Neuronal stem cell (in vitro differentiated cells): ENCODE measurements around the gene ADARB1.
"Not testable (repeated sequence)": the region's sequence is repeated elsewhere in the genome, so short reads cannot be mapped to it uniquely, and the experiment has no call there.

Source experiments
- DNase-seq: peaks from one replicate; pipeline ENCODE4 v3.0.0-alpha.2; 2013; ENCODE audit warnings: low spot score
- H2AFZ ChIP-seq: one replicate; pipeline ENCODE4 v1.6.1; 2013; ENCODE audit warnings: mild to moderate bottlenecking, low read length, inconsistent platforms
- H2AK5ac ChIP-seq: 2 replicates; pipeline ENCODE4 v1.6.1; 2013; ENCODE audit warnings: low read depth, mild to moderate bottlenecking, inconsistent platforms, low read length, moderate library complexity, mixed read lengths
- H2BK120ac ChIP-seq: 2 replicates; pipeline ENCODE4 v1.6.1; 2013; ENCODE audit warnings: low read depth, mild to moderate bottlenecking, inconsistent platforms, low read length, moderate library complexity, mixed read lengths
- H2BK12ac ChIP-seq: one replicate; pipeline ENCODE4 v1.6.1; 2013; ENCODE audit warnings: low read length, inconsistent platforms
- H2BK15ac ChIP-seq: 2 replicates; pipeline ENCODE4 v1.6.1; 2013; ENCODE audit warnings: mild to moderate bottlenecking, low read length, inconsistent platforms, mixed read lengths
- H2BK5ac ChIP-seq: one replicate; pipeline ENCODE4 v1.6.1; 2013; ENCODE audit warnings: inconsistent platforms, mild to moderate bottlenecking, low read length, moderate library complexity
- H3K14ac ChIP-seq: one replicate; pipeline ENCODE4 v1.6.1; 2013; ENCODE audit warnings: low read length, inconsistent platforms
- H3K18ac ChIP-seq: 2 replicates; pipeline ENCODE4 v1.6.1; 2013; ENCODE audit warnings: low read length, inconsistent platforms
- H3K23ac ChIP-seq: 2 replicates; pipeline ENCODE4 v1.6.1; 2013; ENCODE audit warnings: low read depth, mild to moderate bottlenecking, mixed read lengths, low read length, inconsistent platforms; ENCODE audit not compliant: poor library complexity
- H3K27ac ChIP-seq: replicated peaks from 3 replicates; pipeline ENCODE4 v1.5.1; 2013; ENCODE audit warnings: low read length, inconsistent platforms
- H3K27me3 ChIP-seq, 3 experiments: 2 replicates each; pipeline ENCODE4 v1.6.1; 2013; ENCODE audit warnings: low read length in 3 of 3, mild to moderate bottlenecking in 2 of 3, inconsistent platforms in 1 of 3, low read depth in 1 of 3, mixed read lengths in 1 of 3, moderate library complexity in 1 of 3; ENCODE audit not compliant: control insufficient read depth in 3 of 3, insufficient read depth in 3 of 3
- H3K36me3 ChIP-seq, 2 donors: replicated peaks in 1 of 2; 2 replicates each; pipeline ENCODE4 v1.6.1; 2013; ENCODE audit warnings: low read length in 2 of 2; ENCODE audit not compliant: control insufficient read depth in 2 of 2, insufficient read depth in 2 of 2
- H3K4ac ChIP-seq: 2 replicates; pipeline ENCODE4 v1.6.1; 2013; ENCODE audit warnings: inconsistent platforms, mild to moderate bottlenecking, low read length, moderate library complexity
- H3K4me1 ChIP-seq, 2 donors: 1 replicate in 1 of 2; 2 replicates in 1 of 2; pipeline ENCODE4 v1.6.1; 2013; ENCODE audit warnings: low read length in 2 of 2, low read depth in 1 of 2; ENCODE audit not compliant: control insufficient read depth in 2 of 2, insufficient read depth in 1 of 2
- H3K4me2 ChIP-seq: one replicate; pipeline ENCODE4 v1.6.1; 2013; ENCODE audit warnings: mild to moderate bottlenecking, low read length, inconsistent platforms; ENCODE audit not compliant: insufficient read depth, poor library complexity, severe bottlenecking
- H3K4me3 ChIP-seq, 2 donors: 2 replicates each; pipeline ENCODE4 v1.5.1; 2013; ENCODE audit warnings: low read length in 2 of 2, mild to moderate bottlenecking in 2 of 2, inconsistent platforms in 1 of 2, moderate library complexity in 1 of 2
- H3K79me1 ChIP-seq: one replicate; pipeline ENCODE4 v1.6.1; 2013; ENCODE audit warnings: low read depth, mild to moderate bottlenecking, inconsistent platforms, low read length, moderate library complexity
- H3K9ac ChIP-seq: one replicate; pipeline ENCODE4 v1.6.1; 2013; ENCODE audit warnings: mild to moderate bottlenecking, low read depth, low read length, inconsistent platforms; ENCODE audit not compliant: poor library complexity
- H3K9me3 ChIP-seq, 2 donors: replicated peaks in 1 of 2; 2 replicates each; pipeline versions ENCODE3 to v1.6.1; 2013; ENCODE audit warnings: low read length in 2 of 2, mild to moderate bottlenecking in 2 of 2, inconsistent platforms in 1 of 2, low read depth in 1 of 2, mixed read lengths in 1 of 2, moderate library complexity in 1 of 2; ENCODE audit not compliant: control insufficient read depth in 2 of 2, insufficient read depth in 1 of 2
- H4K8ac ChIP-seq: one replicate; pipeline ENCODE4 v1.6.1; 2013; ENCODE audit warnings: low read depth, mild to moderate bottlenecking, inconsistent platforms, low read length, moderate library complexity
- H4K91ac ChIP-seq: one replicate; pipeline ENCODE4 v1.6.1; 2013; ENCODE audit warnings: low read length, low read depth, mild to moderate bottlenecking, inconsistent platforms; ENCODE audit not compliant: poor library complexity
- whole genome bisulfite sequencing, 2 donors: extraction: QIAGEN DNeasy Blood & Tissue Kit; methylation state at CpG; one replicate each; pipeline ENCODE4 v1.1.7; 2013; ENCODE audit warnings: missing lambda C conversion rate in 2 of 2, mixed read lengths in 1 of 2; ENCODE audit not compliant: insufficient read length in 2 of 2, insufficient replicate concordance in 1 of 2; ENCODE audit errors: extremely low coverage in 2 of 2; 5-methylcytosine and 5-hydroxymethylcytosine counted together

ADARB1 gene

GRCh38 chr21:45027241-45028196, 46.9 kb upstream of the ADARB1 start:
- H3K4me1 ChIP-seq, result peaks cover 26 to 36% of the 10 kb centered on the region in 2 donors
- H2BK15ac ChIP-seq, result peak overlapping the region; percentile 45
- H3K14ac ChIP-seq, result peak overlapping the region; percentile 64
- H3K9ac ChIP-seq, result peak overlapping the region; percentile 38
- peak overlapping the region; percentile 71 for H2AK5ac ChIP-seq
- H2AFZ ChIP-seq, result no peak overlapping the region
- H4K8ac ChIP-seq, result peak overlapping the region; percentile 48
- WGBS, 2 donors, result no CpG with 5 or more reads among the region's 21 CpGs
- H2BK5ac ChIP-seq, result no peak overlapping the region
- no peak overlapping the region for H2BK120ac ChIP-seq
- peaks cover 0 to 4% of the 10 kb centered on the region in 2 donors for H3K9me3 ChIP-seq
- H3K4ac ChIP-seq, result no peak overlapping the region
- no peaks in the 10 kb centered on the region for H3K79me1 ChIP-seq
- peaks cover 0 to 48% (median 0%) of the 10 kb centered on the region in 3 experiments for H3K27me3 ChIP-seq
- peak overlapping the region; percentile 77 for H3K18ac ChIP-seq
- H3K4me2 ChIP-seq, result no peak overlapping the region
- no peak overlapping the region for H4K91ac ChIP-seq
- DNase-seq, result no peak
- H3K4me3 ChIP-seq, result no peak overlapping the region
- peak overlapping the region; percentile 5 for H3K23ac ChIP-seq
- H2BK12ac ChIP-seq, result peak overlapping the region; percentile 35
- no peak overlapping the region for H3K27ac ChIP-seq
- no peaks in the 10 kb centered on the region for H3K36me3 ChIP-seq

GRCh38 chr21:45028645-45029044, 45.7 kb upstream of the ADARB1 start:
- H3K9ac ChIP-seq, H2AK5ac ChIP-seq, H3K14ac ChIP-seq, H2BK120ac ChIP-seq, H2BK12ac ChIP-seq, H3K18ac ChIP-seq, DNase-seq, H3K4ac ChIP-seq, H3K36me3 ChIP-seq, H4K8ac ChIP-seq, H2BK15ac ChIP-seq, H4K91ac ChIP-seq, H3K79me1 ChIP-seq, H3K9me3 ChIP-seq, H3K27ac ChIP-seq, H2AFZ ChIP-seq, H3K23ac ChIP-seq, H3K4me3 ChIP-seq, H3K4me2 ChIP-seq, H2BK5ac ChIP-seq: not testable (repeated sequence)
- Histone ChIP-seq H3K4me1 (peaks cover 26 to 36% of the 10 kb centered on the region in 2 donors), H3K27me3 (peaks cover 0 to 52% (median 0%) of the 10 kb centered on the region in 3 experiments)
- no CpG with 5 or more reads among the region's 12 CpGs for WGBS, 2 donors

GRCh38 chr21:45029298-45029947, 45.0 kb upstream of the ADARB1 start:
- WGBS, 2 donors, result no CpG with 5 or more reads among the region's 14 CpGs
- Histone ChIP-seq H3K36me3 (no peaks in the 10 kb centered on the region), H2BK12ac (no peak overlapping the region), H3K9me3 (peaks cover 0 to 3% of the 10 kb centered on the region in 2 donors), H3K79me1 (no peaks in the 10 kb centered on the region), H2AK5ac (peak overlapping the region; percentile 20), H3K9ac (peak overlapping the region; percentile 50), H3K27me3 (peaks cover 0 to 59% (median 0%) of the 10 kb centered on the region in 3 experiments), H3K4ac (no peak overlapping the region), H4K91ac (no peak overlapping the region), H2BK15ac (peak overlapping the region; percentile 62), H2BK5ac (no peak overlapping the region), H3K18ac (peak overlapping the region; percentile 94), H3K4me2 (peak overlapping the region; percentile 56), H3K23ac (peak overlapping the region; percentile 83), H3K14ac (peak overlapping the region; percentile 89), H4K8ac (no peak overlapping the region), H3K27ac (peak overlapping the region; percentile 5), H3K4me1 (peaks cover 26 to 36% of the 10 kb centered on the region in 2 donors), H2BK120ac (no peak overlapping the region), H3K4me3 (no peak overlapping the region), H2AFZ (peak overlapping the region; percentile 70)
- no peak for DNase-seq
